PC-9 (cell line): ENCODE measurements around the gene CHRD. TPM values are rescaled to one million over a fixed set of nuclear protein-coding genes. Genes with fewer than 3 reads are reported as not detected.

Experiments
- BruUV-seq: library from RNA; stranded (reverse); fragments of 400-500 nt; replicated peaks from 2 replicates; lab custom pipeline; 2021; lab: Mats Ljungman, UMichigan
- CTCF ChIA-PET: fragments of 300-600 bp; sonication (Branson Sonifier 250); formaldehyde crosslinking; loops from one replicate; lab custom pipeline; 2022; ENCODE audit warnings: antibody characterized with exemption; lab: Charles Lee
- POLR2A ChIA-PET: fragments of 300-600 bp; sonication (Branson Sonifier 250); formaldehyde crosslinking; loops from one replicate; lab custom pipeline; 2022; ENCODE audit warnings: antibody characterized with exemption; ENCODE audit not compliant: unreplicated experiment; lab: Charles Lee
- DNase-seq, 2 experiments: peaks; one replicate each; pipeline versions ENCODE4 v3.0.0 to v3.0.0-alpha.2; 2015 to 2022; ENCODE audit warnings: mixed read lengths in 1 of 2
- H2AFZ ChIP-seq: fragments of 200-600 bp; sonication (generic); 2 replicates; pipeline ENCODE4 v1.8.1; 2017; ENCODE audit warnings: antibody characterized with exemption
- H3F3A ChIP-seq: fragments of 200-600 bp; sonication (generic); 2 replicates; pipeline ENCODE4 v1.8.1; 2017; ENCODE audit warnings: antibody characterized with exemption, mild to moderate bottlenecking, low read depth; ENCODE audit not compliant: insufficient read depth
- H3K27ac ChIP-seq: fragments of 200-600 bp; sonication (generic); 2 replicates; pipeline ENCODE4 v1.6.1; 2016; ENCODE audit warnings: mixed run types
- H3K27me3 ChIP-seq: fragments of 200-600 bp; sonication (generic); 2 replicates; pipeline ENCODE4 v1.6.1; 2016; ENCODE audit warnings: low read depth, mixed run types; ENCODE audit not compliant: insufficient read depth
- H3K36me3 ChIP-seq: fragments of 200-600 bp; sonication (generic); 2 replicates; pipeline ENCODE4 v1.6.1; 2016; ENCODE audit warnings: low read depth, mixed run types
- H3K4me1 ChIP-seq: fragments of 200-600 bp; sonication (generic); replicated peaks from 2 replicates; pipeline ENCODE4 v1.6.1; 2016; ENCODE audit warnings: mixed run types; ENCODE audit not compliant: insufficient read depth
- H3K4me2 ChIP-seq: fragments of 200-600 bp; sonication (generic); 2 replicates; pipeline ENCODE4 v1.6.1; 2017; ENCODE audit warnings: mixed run types
- H3K4me3 ChIP-seq: fragments of 200-600 bp; sonication (generic); 2 replicates; pipeline ENCODE4 v1.6.1; 2016; ENCODE audit warnings: mixed run types
- H3K79me2 ChIP-seq: fragments of 200-600 bp; sonication (generic); 2 replicates; pipeline ENCODE4 v1.6.1; 2017; ENCODE audit warnings: low read depth, mixed run types
- H3K9me2 ChIP-seq: fragments of 200-600 bp; sonication (generic); 2 replicates; pipeline ENCODE4 v1.8.1; 2017; ENCODE audit warnings: mild to moderate bottlenecking; ENCODE audit not compliant: insufficient read depth
- H3K9me3 ChIP-seq: fragments of 200-600 bp; sonication (generic); 2 replicates; pipeline ENCODE4 v1.8.1; 2016; ENCODE audit warnings: low read depth; ENCODE audit not compliant: insufficient read depth
- H4K20me1 ChIP-seq: fragments of 200-600 bp; sonication (generic); 2 replicates; pipeline ENCODE4 v1.8.1; 2017; ENCODE audit not compliant: insufficient read depth
- CTCF ChIP-seq: fragments of 200-600 bp; sonication (generic); conservative IDR thresholded peaks from 2 replicates; pipeline ENCODE4 v1.6.1; 2017; ENCODE audit warnings: mixed run types, antibody characterized with exemption, mild to moderate bottlenecking, moderate library complexity
- EZH2 ChIP-seq: fragments of 200-600 bp; sonication (generic); IDR thresholded peaks from 2 replicates; pipeline ENCODE4 v1.8.0; 2017; ENCODE audit warnings: antibody characterized with exemption, low read depth
- intact Hi-C: fragments of 100-400 bp; cut with micrococcal nuclease; formaldehyde crosslinking; loops from one replicate; pipeline ENCODE4 v1.10.0; 2022; ENCODE audit not compliant: unreplicated experiment
- total RNA-seq: library from RNA; stranded (reverse); gene quantifications from 2 replicates; pipeline ENCODE4 v1.2.3, GENCODE V29; 2021

Gene CHRD
- total RNA-seq, 1 experiment from 2014 or later = not detected

- intact Hi-C loops = no loop called here
- no TSS peak for BruUV-seq
- TF ChIP-seq CTCF = no peak
- no peak for TF ChIP-seq EZH2
- H3K9me3 ChIP-seq = no peaks in the 10 kb centered on the region
- H3K36me3 ChIP-seq = no peaks in the 10 kb centered on the region
- H3K4me3 ChIP-seq = no peak overlapping the region
- no peak overlapping the region for H3K4me2 ChIP-seq
- H3K4me1 ChIP-seq = no peaks in the 10 kb centered on the region
- no peaks in the 10 kb centered on the region for H3K9me2 ChIP-seq
- no peaks in the 10 kb centered on the region for H3K79me2 ChIP-seq
- H3F3A ChIP-seq = no peaks in the 10 kb centered on the region
- peaks cover 87% of the 10 kb centered on the region for H3K27me3 ChIP-seq
- H2AFZ ChIP-seq = no peak overlapping the region
- CTCF ChIA-PET = interaction anchor here (0.6 kb wide), 1 partner anchor 148 kb away, joined by 3 read pairs; no protein-coding TSS in a partner anchor
- no peak overlapping the region for H3K27ac ChIP-seq
- DNase-seq = no peak
- H4K20me1 ChIP-seq = no peaks in the 10 kb centered on the region
- POLR2A ChIA-PET = no interaction called here
Observed at GRCh38 chr3:184389384-184389783, 9.5 kb downstream of the CHRD start.

GRCh38 chr3:184389935-184390528 lies 10.2 kb downstream of the CHRD start:
- Histone ChIP-seq H3F3A (no peaks in the 10 kb centered on the region), H3K27ac (no peak overlapping the region), H3K4me2 (no peak overlapping the region), H3K4me3 (no peak overlapping the region), H3K9me3 (no peaks in the 10 kb centered on the region), H3K9me2 (no peaks in the 10 kb centered on the region), H2AFZ (no peak overlapping the region), H3K27me3 (peaks cover 91% of the 10 kb centered on the region), H3K36me3 (no peaks in the 10 kb centered on the region), H4K20me1 (no peaks in the 10 kb centered on the region), H3K79me2 (no peaks in the 10 kb centered on the region), H3K4me1 (no peaks in the 10 kb centered on the region)
- intact Hi-C loops = no loop called here
- CTCF ChIA-PET = no interaction called here
- no peak for TF ChIP-seq CTCF
- TF ChIP-seq EZH2 = no peak
- DNase-seq = no peak
- no TSS peak for BruUV-seq
- POLR2A ChIA-PET = no interaction called here

- Histone ChIP-seq H3K9me2 (no peaks in the 10 kb centered on the region), H3K4me2 (no peak overlapping the region), H3K4me3 (no peak overlapping the region), H2AFZ (no peak overlapping the region), H3K27ac (no peak overlapping the region), H3K9me3 (no peaks in the 10 kb centered on the region), H3K36me3 (no peaks in the 10 kb centered on the region), H3K79me2 (no peaks in the 10 kb centered on the region), H3F3A (no peaks in the 10 kb centered on the region), H3K27me3 (peaks cover 93% of the 10 kb centered on the region), H4K20me1 (no peaks in the 10 kb centered on the region), H3K4me1 (no peaks in the 10 kb centered on the region)
- DNase-seq = no peak
- intact Hi-C loops = no loop called here
- CTCF ChIA-PET = no interaction called here
- POLR2A ChIA-PET = interaction anchor here (0.5 kb wide), 1 partner anchor 1420 kb away, joined by 4 read pairs; no protein-coding TSS in a partner anchor
- TF ChIP-seq EZH2 = no peak
- no peak for TF ChIP-seq CTCF
- BruUV-seq = no TSS peak
Observed at GRCh38 chr3:184391266-184391665, 11.4 kb downstream of the CHRD start.
